Hepatocyte (in vitro differentiated cells): ENCODE results near the gene GAR1. TPM values are rescaled to one million over a fixed set of nuclear protein-coding genes. Genes with fewer than 3 reads are reported as not detected.

Source experiments
- DNase-seq: peaks from one replicate; pipeline ENCODE4 v3.0.0-alpha.2; 2016; ENCODE audit warnings: low spot score
- H2AFZ ChIP-seq: fragments of 200-600 bp; sonication (generic); 2 replicates; pipeline ENCODE4 v1.6.0; 2016; ENCODE audit warnings: antibody characterized with exemption, mild to moderate bottlenecking
- H3K27ac ChIP-seq: fragments of 200-600 bp; sonication (generic); 2 replicates; pipeline ENCODE4 v1.5.1; 2016; ENCODE audit warnings: mild to moderate bottlenecking
- H3K27me3 ChIP-seq: fragments of 200-600 bp; sonication (generic); 2 replicates; pipeline ENCODE4 v1.6.1; 2016
- H3K36me3 ChIP-seq: fragments of 200-600 bp; sonication (generic); replicated peaks from 2 replicates; pipeline ENCODE4 v1.5.1; 2016; ENCODE audit warnings: low read depth; ENCODE audit not compliant: insufficient read depth
- H3K4me1 ChIP-seq: fragments of 200-600 bp; sonication (generic); 2 replicates; pipeline ENCODE4 v1.5.1; 2016; ENCODE audit warnings: mild to moderate bottlenecking, moderate library complexity; ENCODE audit not compliant: insufficient read depth
- H3K4me2 ChIP-seq: fragments of 200-600 bp; sonication (generic); 2 replicates; pipeline ENCODE4 v1.6.0; 2016
- H3K4me3 ChIP-seq: fragments of 200-600 bp; sonication (generic); 2 replicates; pipeline ENCODE4 v1.5.1; 2016; ENCODE audit warnings: mild to moderate bottlenecking
- H3K79me2 ChIP-seq: fragments of 200-600 bp; sonication (generic); 2 replicates; pipeline ENCODE4 v1.6.0; 2017; ENCODE audit warnings: mild to moderate bottlenecking
- H3K9me2 ChIP-seq: fragments of 200-600 bp; sonication (generic); replicated peaks from 2 replicates; pipeline ENCODE4 v1.6.0; 2017; ENCODE audit warnings: mild to moderate bottlenecking; ENCODE audit not compliant: insufficient read depth
- H3K9me3 ChIP-seq: fragments of 200-600 bp; sonication (generic); 2 replicates; pipeline ENCODE4 v1.5.1; 2016; ENCODE audit warnings: low read depth, mild to moderate bottlenecking
- H4K20me1 ChIP-seq: fragments of 200-600 bp; sonication (generic); 2 replicates; pipeline ENCODE4 v1.6.0; 2016; ENCODE audit warnings: mild to moderate bottlenecking; ENCODE audit not compliant: insufficient read depth, poor library complexity, severe bottlenecking
- CTCF ChIP-seq: fragments of 200-600 bp; sonication (generic); IDR thresholded peaks from 2 replicates; pipeline ENCODE4 v1.5.1; 2016; ENCODE audit warnings: antibody characterized with exemption, mild to moderate bottlenecking; ENCODE audit not compliant: poor library complexity
- EZH2 ChIP-seq: fragments of 200-600 bp; sonication (generic); IDR thresholded peaks from 2 replicates; pipeline ENCODE4 v1.6.1; 2016; ENCODE audit warnings: antibody characterized with exemption, mild to moderate bottlenecking, borderline replicate concordance
- EZH2phosphoT487 ChIP-seq: fragments of 200-600 bp; sonication (generic); IDR thresholded peaks from one replicate; pipeline ENCODE4 v1.6.1; 2018; ENCODE audit warnings: antibody characterized with exemption, mild to moderate bottlenecking, low read depth, moderate library complexity; ENCODE audit not compliant: unreplicated experiment, severe bottlenecking
- WGBS: methylation state at CpG from one replicate; pipeline ENCODE4 v1.1.6; 2016; ENCODE audit warnings: low lambda C conversion rate; ENCODE audit errors: missing lambda C conversion rate; 5-methylcytosine and 5-hydroxymethylcytosine counted together
- polyA plus RNA-seq: library from polyadenylated mRNA; unstranded; fragments of >200 nt; fragmentation: Nextera tagmentation; extraction: Ambion mirVana; gene quantifications from 2 replicates; pipeline ENCODE4 v1.2.1, GENCODE V29; 2016
- total RNA-seq: library from RNA; depleted of rRNA; stranded (reverse); fragments of >200 nt; gene quantifications from 2 replicates; pipeline ENCODE4 v1.2.3, GENCODE V29; 2014

The GAR1 gene
- total and polyA plus RNA-seq, 2 experiments from 2014 or later, result 7.5 to 30.2 TPM

DNA sequence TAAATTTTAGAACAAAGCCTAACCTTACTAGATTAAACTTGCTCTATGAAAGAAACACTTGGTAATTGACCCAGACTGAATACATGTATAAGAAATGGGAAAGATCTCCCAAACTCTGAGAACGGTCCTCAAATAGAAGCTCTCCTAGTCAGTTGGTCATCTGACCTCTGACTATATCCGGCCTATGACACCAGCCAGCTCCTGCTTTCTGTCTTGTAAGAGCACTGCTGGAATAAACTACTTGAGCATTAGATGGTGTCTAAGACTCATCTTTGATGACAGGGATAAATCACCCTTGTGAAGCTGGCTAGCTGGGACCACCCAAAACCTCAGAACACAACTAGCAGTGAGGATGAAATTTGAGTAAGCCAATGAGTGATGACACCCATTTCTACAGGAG lies 56.5 kb downstream of the GAR1 start:
- Histone ChIP-seq H3K9me3 (no peaks in the 10 kb centered on the region), H3K4me1 (no peaks in the 10 kb centered on the region), H3K4me3 (no peak overlapping the region), H4K20me1 (no peaks in the 10 kb centered on the region), H3K27ac (no peak overlapping the region), H3K36me3 (no peaks in the 10 kb centered on the region), H2AFZ (no peak overlapping the region), H3K4me2 (no peak overlapping the region), H3K9me2 (no peaks in the 10 kb centered on the region), H3K79me2 (no peaks in the 10 kb centered on the region), H3K27me3 (no peaks in the 10 kb centered on the region)
- WGBS, result 84% methylated on average over 2 of the region's 2 CpGs
- TF ChIP-seq EZH2 (no peak), EZH2phosphoT487 (no peak), CTCF (no peak)
- no peak for DNase-seq

DNA sequence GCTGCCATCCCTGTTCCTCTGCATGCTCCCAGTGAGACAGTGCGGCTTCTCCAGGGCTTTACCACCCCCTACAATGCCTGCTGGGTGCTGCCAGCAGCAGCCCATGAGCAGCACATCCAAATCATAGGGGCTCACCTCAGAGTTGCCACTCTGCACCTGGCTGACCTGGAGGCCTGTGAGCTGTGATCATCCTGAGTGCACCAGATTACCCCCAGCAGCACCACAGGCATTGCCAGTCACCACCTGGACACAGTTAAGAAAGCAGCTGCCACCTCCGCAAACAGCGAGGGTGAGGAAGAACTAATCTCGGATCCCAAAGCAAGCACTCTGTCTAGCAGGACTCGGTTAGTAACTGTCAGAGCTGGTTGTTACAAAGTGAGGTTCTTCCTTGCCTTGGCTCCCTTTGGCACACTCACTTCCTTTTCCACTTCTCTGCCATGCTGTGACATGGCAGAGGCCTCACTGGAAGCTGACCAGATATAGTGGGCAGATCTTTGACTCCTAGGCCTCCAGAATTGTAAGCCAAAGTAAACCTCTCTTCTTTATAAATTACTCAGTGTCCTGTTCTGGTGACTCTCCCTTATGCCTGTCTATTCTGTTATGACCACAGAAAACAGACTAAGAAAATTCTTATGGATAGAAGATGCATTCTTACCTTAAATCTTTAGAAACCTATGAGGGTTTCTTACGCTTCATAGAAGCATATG lies 57.5 kb downstream of the GAR1 start:
- Histone ChIP-seq H3K36me3 (no peaks in the 10 kb centered on the region), H3K27me3 (no peaks in the 10 kb centered on the region), H3K4me2 (no peak overlapping the region), H3K79me2 (no peaks in the 10 kb centered on the region), H2AFZ (no peak overlapping the region), H3K4me3 (no peak overlapping the region), H4K20me1 (no peaks in the 10 kb centered on the region), H3K27ac (peak overlapping the region; percentile 10), H3K4me1 (no peaks in the 10 kb centered on the region), H3K9me3 (no peaks in the 10 kb centered on the region), H3K9me2 (no peaks in the 10 kb centered on the region)
- WGBS, result 97% methylated on average over 6 of the region's 6 CpGs
- TF ChIP-seq EZH2 (no peak), CTCF (no peak), EZH2phosphoT487 (no peak)
- no peak for DNase-seq

DNA sequence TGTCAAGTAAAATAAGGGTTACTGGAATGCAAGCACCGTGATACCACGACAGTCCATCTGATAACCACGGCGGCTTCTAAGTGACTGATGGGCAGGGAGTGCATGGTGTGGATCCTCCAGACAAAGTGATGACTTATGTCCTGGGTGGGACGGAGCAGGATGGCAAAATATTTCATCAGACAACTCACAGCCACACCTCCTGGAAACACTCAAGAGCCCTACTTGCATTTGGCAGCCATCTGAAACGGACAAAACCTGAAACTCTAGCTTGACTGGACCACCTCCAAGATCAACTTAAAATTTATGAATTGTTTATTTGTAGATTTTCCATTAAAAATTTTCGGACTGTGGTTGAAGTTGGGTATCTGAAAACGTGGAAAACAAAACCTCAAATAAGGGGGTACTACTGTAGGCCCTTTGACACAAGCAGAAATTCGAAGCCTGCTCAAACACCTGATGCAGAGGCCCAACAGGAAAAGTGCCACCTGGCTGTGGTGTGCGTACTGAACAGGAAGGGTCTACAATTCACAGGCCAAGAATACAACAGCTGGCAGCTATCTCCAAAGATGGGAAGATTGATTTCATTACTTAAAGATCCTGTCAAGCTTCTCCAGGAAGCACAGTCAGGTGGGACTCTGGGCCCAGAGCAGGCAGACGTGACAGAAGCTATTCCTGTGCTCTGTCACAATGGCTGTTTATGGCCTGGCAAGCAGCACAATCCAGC lies 58.4 kb downstream of the GAR1 start:
- H3K27ac ChIP-seq, result peak overlapping the region; percentile 10
- no peaks in the 10 kb centered on the region for H3K9me3 ChIP-seq
- no peak overlapping the region for H2AFZ ChIP-seq
- 72% methylated on average over 11 of the region's 11 CpGs for WGBS
- H3K27me3 ChIP-seq, result no peaks in the 10 kb centered on the region
- no peaks in the 10 kb centered on the region for H3K4me1 ChIP-seq
- H3K36me3 ChIP-seq, result no peaks in the 10 kb centered on the region
- H4K20me1 ChIP-seq, result no peaks in the 10 kb centered on the region
- peak; percentile 3 for TF ChIP-seq CTCF
- TF ChIP-seq EZH2, result no peak
- peak; percentile 19 for DNase-seq
- H3K4me3 ChIP-seq, result no peak overlapping the region
- H3K4me2 ChIP-seq, result no peak overlapping the region
- no peaks in the 10 kb centered on the region for H3K9me2 ChIP-seq
- no peaks in the 10 kb centered on the region for H3K79me2 ChIP-seq

Other genes starting within 250 kb of the GAR1 start
- 77.7 and 78.4 TPM in 2 replicates for gene CASP6, start 112.3 kb upstream of the GAR1 start, total RNA-seq
- gene CASP6, start 112.3 kb upstream of the GAR1 start, polyA plus RNA-seq, result 83.4 and 103 TPM in 2 replicates
- 32.7 and 494 TPM in 2 replicates for gene PLA2G12A, start 85.7 kb upstream of the GAR1 start, total RNA-seq
- gene PLA2G12A, start 85.7 kb upstream of the GAR1 start, polyA plus RNA-seq, result 91.4 and 94.9 TPM in 2 replicates
- gene CFI, start 13.8 kb upstream of the GAR1 start, total RNA-seq, result 162 and 163 TPM in 2 replicates
- 108 and 112 TPM in 2 replicates for gene CFI, start 13.8 kb upstream of the GAR1 start, polyA plus RNA-seq
- not detected in 2 replicates for gene RRH, start 12.2 kb downstream of the GAR1 start, total RNA-seq
- not detected in 2 replicates for gene RRH, start 12.2 kb downstream of the GAR1 start, polyA plus RNA-seq
- 0.13 and 0.24 TPM in 2 replicates for gene LRIT3, start 32.3 kb downstream of the GAR1 start, total RNA-seq
- not detected in 2 replicates for gene LRIT3, start 32.3 kb downstream of the GAR1 start, polyA plus RNA-seq
- gene EGF, start 97.1 kb downstream of the GAR1 start, total RNA-seq, result 13.0 and 18.0 TPM in 2 replicates
- gene EGF, start 97.1 kb downstream of the GAR1 start, polyA plus RNA-seq, result 3.2 and 5.0 TPM in 2 replicates